Right kidney (tissue), 1 donor: ENCODE data around the gene ENSA.
A peak's percentile ranks its signal among the peaks of the same experiment; 100 is the strongest.
"Not testable (repeated sequence)": the region's sequence is repeated elsewhere in the genome, so short reads cannot be mapped to it uniquely, and the experiment has no call there.

ENCODE experiments used
- DNase-seq: peaks from one replicate; pipeline ENCODE4 v3.0.0-alpha.2; 2016

ENSA gene

DNA sequence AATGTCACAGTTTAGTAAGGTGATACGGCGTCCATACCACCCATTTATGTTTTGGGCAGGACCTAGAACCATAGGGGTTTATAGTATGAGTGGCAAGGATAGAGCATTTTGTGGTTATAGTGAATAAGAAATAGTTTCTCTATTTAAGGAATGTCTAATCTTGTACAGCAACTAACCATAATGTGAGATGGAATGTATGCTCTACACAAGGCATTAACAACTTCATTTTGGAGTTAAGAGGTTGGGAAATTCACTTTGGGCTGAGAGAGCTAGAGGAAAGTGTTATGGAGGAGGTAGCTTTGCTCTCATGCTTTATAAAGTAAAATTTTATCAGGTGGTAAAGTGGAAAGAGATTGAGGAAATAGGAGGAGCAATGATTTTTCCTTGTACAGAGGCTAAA is 47.0 kb downstream of the ENSA start:
- DNase-seq: no peak

DNA sequence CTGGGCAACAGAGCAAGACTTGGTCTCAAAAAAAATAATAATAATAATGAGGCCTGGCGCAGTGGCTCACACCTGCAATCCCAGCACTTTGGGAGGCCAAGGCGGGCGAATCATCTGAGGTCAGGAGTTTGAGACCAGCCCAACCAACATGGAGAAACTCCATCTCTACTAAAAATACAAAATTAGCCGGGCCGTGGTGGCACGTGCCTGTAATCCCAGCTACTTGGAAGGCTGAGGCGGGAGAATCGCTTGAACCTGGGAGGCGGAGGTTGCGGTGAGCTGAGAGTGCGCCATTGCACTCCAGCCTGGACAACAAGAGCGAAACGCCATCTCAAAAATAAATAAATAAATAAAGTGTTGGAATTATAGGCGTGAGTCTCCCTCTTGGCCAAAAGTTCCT is 47.5 kb downstream of the ENSA start:
- DNase-seq: not testable (repeated sequence)

GRCh38 chr1:150581437-150581836 is 48.0 kb downstream of the ENSA start:
- not testable (repeated sequence) for DNase-seq

DNA sequence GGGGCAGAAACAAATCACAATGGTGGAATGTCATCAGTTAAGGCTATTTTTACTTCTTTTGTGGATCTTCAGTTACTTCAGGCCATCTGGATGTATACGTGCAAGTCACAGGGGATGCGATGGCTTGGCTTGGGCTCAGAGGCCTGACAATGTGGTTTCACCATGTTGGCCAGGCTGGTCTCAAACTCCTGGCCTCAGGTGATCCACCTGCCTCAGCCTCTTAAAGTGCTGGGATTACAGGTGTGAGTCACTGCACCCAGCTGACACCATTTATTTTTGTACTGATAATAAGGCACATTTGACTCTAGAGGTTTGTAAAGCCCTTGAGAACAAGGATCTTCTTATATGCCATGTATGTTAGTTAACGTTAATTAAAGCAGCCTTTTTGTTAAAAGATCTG is 48.4 kb downstream of the ENSA start:
- DNase-seq: not testable (repeated sequence)

DNA sequence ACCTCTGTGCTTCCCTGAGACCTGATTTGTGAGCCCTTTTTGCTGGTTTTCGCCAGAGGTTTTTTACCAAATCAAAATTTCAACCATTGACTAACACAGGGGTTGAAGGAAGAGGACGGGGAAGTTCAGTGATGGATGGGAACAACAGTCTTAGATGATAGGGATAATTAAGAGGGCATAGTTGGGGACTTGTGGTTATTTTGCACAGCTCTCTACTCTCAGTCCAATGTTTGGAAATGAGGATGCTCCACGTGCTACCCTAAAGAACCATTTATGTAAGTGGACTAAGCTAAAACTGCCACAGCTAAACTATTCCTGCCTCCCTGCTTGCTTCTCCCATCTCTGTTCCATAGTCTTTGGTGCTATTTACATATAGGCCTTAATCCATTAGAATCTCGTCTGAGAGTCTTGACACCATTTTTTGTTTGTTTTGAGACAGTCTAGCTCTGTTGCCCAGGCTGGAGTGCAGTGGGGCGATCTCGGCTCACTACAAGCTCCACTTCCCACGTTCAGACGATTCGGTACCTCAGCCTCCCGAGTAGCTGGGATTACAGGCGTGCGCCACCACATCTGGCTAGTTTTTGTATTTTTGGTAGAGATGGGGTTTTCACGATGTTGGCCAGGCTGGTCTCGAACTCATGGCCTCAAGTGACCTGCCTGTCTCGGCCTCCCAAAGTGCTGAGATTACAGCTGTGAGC is 49.3 kb downstream of the ENSA start:
- DNase-seq: no peak

DNA sequence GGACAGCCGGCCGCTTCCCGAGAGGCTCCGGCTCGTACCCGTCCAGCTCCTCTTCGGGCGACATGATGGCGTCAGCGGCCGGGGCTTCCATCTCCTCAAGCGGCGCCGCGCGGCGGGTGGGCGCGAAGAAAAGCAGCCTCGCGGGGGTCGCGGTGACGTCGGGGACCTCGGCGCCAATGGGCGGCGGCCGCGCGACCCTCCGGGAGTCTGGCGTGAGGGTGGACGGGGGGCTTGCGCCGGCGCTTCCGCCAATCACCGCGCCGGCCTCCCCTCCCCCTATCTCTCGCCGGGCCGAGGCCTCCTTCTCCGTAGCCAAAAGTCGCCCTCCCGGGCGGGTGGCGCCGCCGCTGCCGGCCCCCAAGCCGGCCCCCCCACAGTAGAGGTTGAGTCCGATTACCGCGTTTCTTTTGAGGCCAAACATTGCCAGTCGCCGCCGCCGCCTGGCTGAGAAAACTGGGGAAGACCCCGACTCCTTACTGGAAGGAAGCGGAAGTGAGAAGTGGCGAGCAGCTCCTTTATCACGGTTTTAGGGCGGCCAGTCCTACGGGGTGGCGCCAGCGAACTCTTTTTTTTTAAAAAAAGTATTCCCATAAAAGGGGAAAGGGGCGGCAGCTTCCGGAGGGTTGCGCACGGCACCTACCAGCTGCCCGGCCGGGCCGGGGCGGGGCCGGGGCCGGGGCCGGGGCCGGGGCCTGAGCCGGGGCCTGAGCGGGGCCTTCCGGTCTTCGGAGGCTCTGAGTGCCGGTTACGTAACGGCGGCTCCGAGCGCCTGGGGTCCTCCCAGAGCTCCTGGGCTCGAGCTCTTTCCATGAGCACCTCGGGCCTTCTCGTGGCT is 50.1 kb downstream of the ENSA start, which contains the start of gene MCL1:
Gene MCL1, minus strand, starts transcription at position 501 of the 835 bp plus-strand sequence. Its CDS starts 80 bp downstream, at position 421.
- peak; percentile 99 for DNase-seq

DNA sequence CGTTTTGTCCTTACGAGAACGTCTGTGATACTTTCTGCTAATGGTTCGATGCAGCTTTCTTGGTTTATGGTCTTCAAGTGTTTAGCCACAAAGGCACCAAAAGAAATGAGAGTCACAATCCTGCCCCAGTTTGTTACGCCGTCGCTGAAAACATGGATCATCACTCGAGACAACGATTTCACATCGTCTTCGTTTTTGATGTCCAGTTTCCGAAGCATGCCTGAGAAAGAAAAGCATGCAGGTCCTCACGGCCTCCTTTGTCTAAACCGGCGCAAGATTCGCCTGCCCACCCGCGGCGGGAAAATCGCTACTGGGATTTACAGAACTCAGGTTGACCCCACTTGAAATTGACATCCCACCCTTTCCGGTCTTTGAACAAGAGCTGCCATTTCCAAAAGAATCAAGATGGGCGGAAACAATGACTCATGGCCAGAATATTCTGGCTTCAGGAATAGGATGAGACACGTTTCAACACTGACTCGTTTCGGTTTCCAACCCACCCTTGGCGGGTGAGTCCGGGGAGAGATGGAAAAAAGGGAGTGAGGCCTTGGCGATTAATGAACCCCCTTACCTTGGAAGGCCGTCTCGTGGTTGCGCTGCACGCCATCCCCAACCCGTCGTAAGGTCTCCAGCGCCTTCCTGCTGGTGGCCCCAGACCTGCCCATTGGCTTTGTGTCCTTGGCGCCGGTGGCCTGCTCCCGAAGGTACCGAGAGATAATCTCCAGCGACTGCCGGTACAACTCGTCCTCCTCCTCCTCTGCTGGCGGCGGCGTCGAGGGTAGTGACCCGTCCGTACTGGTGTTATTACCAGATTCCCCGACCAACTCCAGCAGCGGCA is 50.9 kb downstream of the ENSA start:
- peak; percentile 68 for DNase-seq

DNA sequence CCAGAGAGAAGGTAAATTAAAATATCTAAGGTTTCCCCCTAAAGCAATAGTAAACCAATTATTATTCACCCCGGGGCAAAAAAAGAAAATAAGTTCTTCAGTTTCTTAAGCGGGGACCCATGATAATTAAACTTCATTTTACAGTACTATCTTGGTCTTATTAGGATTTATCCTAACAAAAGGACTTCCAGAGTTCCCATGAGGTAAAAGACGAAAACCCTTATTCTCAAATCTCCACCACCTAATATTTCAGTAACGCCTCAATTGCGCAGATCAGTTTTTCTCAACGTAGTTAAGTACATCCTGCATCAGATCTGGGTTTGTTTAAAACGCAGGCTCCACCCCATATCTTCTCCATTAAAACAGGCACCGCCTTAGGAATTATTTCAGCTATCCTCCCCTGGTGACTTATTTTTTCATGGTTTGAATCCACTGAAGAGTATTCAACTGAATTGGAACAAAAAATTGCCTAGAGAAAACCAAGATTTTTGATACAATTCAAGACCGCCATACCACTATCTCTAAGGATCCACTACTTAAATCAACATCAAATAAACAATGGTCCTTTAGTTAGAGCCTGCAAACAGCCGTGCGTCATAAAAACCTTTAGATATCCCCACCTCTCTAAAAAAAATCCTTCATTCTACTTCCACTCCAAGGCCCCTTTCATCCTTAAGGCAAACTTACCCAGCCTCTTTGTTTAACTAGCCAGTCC is 51.7 kb downstream of the ENSA start:
- DNase-seq: no peak

GRCh38 chr1:150576794-150577556 is 52.4 kb downstream of the ENSA start:
- no peak for DNase-seq

- DNase-seq: no peak
Observed at GRCh38 chr1:150576367-150576711, 53.1 kb downstream of the ENSA start.

GRCh38 chr1:150575518-150576366 is 53.7 kb downstream of the ENSA start:
- DNase-seq: no peak

DNA sequence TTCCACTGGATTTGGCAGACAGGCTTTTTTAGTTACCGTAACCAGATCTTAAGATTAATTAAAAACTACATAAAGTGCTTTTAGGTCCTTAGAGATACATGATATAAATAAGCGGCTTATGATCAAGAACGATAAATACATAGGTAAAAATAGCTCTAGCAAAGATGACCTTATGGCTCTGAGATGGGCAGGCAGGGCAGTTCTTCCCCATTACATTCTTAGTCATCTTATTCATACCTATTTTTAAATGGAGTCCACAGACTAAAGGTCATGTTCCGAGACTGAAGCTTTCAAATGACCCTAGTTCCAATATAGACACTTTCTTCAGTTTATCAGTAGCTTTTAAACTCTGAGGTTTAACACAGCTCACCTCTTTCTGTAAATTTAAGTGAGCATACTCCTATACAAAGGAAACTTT is 54.3 kb downstream of the ENSA start:
- no peak for DNase-seq

- DNase-seq: no peak
Observed at GRCh38 chr1:150574260-150575071, 54.9 kb downstream of the ENSA start.

GRCh38 chr1:150573648-150574071 is 55.8 kb downstream of the ENSA start:
- DNase-seq: not testable (repeated sequence)

DNA sequence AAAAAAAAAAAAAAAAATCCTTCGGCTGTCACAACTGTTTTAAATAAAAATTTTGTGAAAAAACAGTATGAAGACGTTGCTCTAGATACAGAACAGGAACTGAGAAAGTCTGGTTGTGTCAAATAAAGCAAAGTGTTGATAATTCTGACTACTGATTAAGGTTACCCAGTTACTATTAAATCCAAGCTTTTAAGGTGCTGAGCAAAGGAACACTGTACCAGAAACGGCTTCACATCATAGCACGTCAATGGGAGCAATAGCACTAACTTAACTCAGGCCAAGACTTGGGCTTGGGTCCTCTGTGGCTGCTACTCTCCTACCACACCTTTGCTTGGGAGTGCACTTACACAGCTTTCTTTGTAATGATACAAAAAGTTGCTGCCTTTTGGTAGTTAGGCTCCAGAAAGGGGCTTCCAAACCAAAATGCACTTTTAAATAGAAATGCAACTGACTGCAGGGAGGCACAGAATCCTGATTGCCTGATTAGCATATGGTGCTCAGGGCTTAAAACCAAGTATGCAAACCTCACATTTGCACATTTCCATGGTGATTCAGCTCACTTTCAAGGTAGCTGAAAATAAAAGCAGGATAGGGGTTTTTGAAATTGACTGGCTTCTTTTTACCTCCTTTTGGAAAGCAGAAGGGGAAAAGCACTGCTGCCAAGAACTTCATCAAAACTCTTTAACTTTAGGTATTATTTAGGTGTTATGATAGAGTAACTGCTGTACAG is 56.3 kb downstream of the ENSA start:
- DNase-seq: no peak
